HG03378 (cell line): ENCODE measurements around the gene KLHL35.
"Not testable (repeated sequence)": the region's sequence is repeated elsewhere in the genome, so short reads cannot be mapped to it uniquely, and the experiment has no call there.

ENCODE experiments used
- ATAC-seq: cut with Tn5 transposase; IDR thresholded peaks from one replicate; pipeline ENCODE4 v1.9.1; 2021; ENCODE audit warnings: mild to moderate bottlenecking, moderate library complexity; ENCODE audit not compliant: unreplicated experiment

Gene KLHL35

GRCh38 chr11:75426720-75427086 lies 6.3 kb downstream of the KLHL35 start:
- ATAC-seq, result no peak

- ATAC-seq, result no peak
These were observed 7.6 kb downstream of the KLHL35 start for GRCh38 chr11:75425422-75425821.

GRCh38 chr11:75424396-75424795 lies 8.6 kb downstream of the KLHL35 start:
- ATAC-seq, result no peak

- ATAC-seq, result no peak
These were observed 9.3 kb downstream of the KLHL35 start for GRCh38 chr11:75423721-75424120.

GRCh38 chr11:75422248-75423231 lies 10.5 kb downstream of the KLHL35 start:
- ATAC-seq, result no peak

- no peak for ATAC-seq
These were observed 11.1 kb downstream of the KLHL35 start for GRCh38 chr11:75421902-75422247.

- no peak for ATAC-seq
These were observed 11.9 kb downstream of the KLHL35 start for GRCh38 chr11:75421035-75421602.

GRCh38 chr11:75420224-75421034 lies 12.6 kb downstream of the KLHL35 start:
- no peak for ATAC-seq

GRCh38 chr11:75413864-75414263 lies 19.1 kb downstream of the KLHL35 start:
- no peak for ATAC-seq

GRCh38 chr11:75413146-75413545 lies 19.9 kb downstream of the KLHL35 start:
- not testable (repeated sequence) for ATAC-seq

GRCh38 chr11:75409971-75410370 lies 23.0 kb downstream of the KLHL35 start:
- ATAC-seq, result not testable (repeated sequence)

- ATAC-seq, result no peak
These were observed 24.1 kb downstream of the KLHL35 start for GRCh38 chr11:75408957-75409219.

- ATAC-seq, result no peak
These were observed 26.6 kb downstream of the KLHL35 start for GRCh38 chr11:75406338-75406777.

- no peak for ATAC-seq
These were observed 28.9 kb downstream of the KLHL35 start for GRCh38 chr11:75403983-75404658.

- no peak for ATAC-seq
These were observed 30.0 kb downstream of the KLHL35 start for GRCh38 chr11:75403037-75403436.

- ATAC-seq, result no peak
These were observed 30.8 kb downstream of the KLHL35 start for GRCh38 chr11:75402002-75402773.

- ATAC-seq, result no peak
These were observed 32.7 kb downstream of the KLHL35 start for GRCh38 chr11:75400146-75400865.

- peak; percentile 81 for ATAC-seq
These were observed 33.5 kb downstream of the KLHL35 start, which contains the start of gene RPS3 for GRCh38 chr11:75399344-75400145. Gene RPS3 (plus strand): TSS chr11:75399518. CDS start chr11:75399548, 30 bp downstream.

- ATAC-seq, result no peak
These were observed 34.1 kb downstream of the KLHL35 start for GRCh38 chr11:75398906-75399305.
